Ishikawa (cell line): Measurements from ENCODE around the gene PHOSPHO1.

ENCODE experiments used
- EP300 ChIP-seq: IDR thresholded peaks from 2 replicates; pipeline ENCODE4 v1.6.1; 2012; ENCODE audit warnings: borderline replicate concordance
- MAX ChIP-seq: IDR thresholded peaks from 2 replicates; pipeline ENCODE4 v1.6.1; 2012
- RAD21 ChIP-seq: IDR thresholded peaks from 2 replicates; pipeline ENCODE4 v1.6.1; 2012; ENCODE audit warnings: low read depth
- REST ChIP-seq: IDR thresholded peaks from 2 replicates; pipeline ENCODE4 v1.6.1; 2012; ENCODE audit warnings: low read depth, mild to moderate bottlenecking
- TCF12 ChIP-seq: IDR thresholded peaks from 2 replicates; pipeline ENCODE4 v1.6.1; 2012; ENCODE audit warnings: low read depth
- ZBTB7A ChIP-seq: IDR thresholded peaks from 2 replicates; pipeline ENCODE4 v1.6.1; 2012; ENCODE audit warnings: low read depth

GRCh38 chr17:49218941-49219913 is 11.4 kb downstream of the PHOSPHO1 start:
- TF ChIP-seq TCF12, result no peak
- no peak for TF ChIP-seq MAX
- no peak for TF ChIP-seq ZBTB7A
- peak; percentile 29; the same call in 1 of the 2 replicates for TF ChIP-seq RAD21
- no peak for TF ChIP-seq EP300
- no peak for TF ChIP-seq REST
